Peyer's patch (tissue), 4 donors: ENCODE data around the gene PTPN5. TPM values are rescaled to one million over a fixed set of nuclear protein-coding genes. Genes with fewer than 3 reads are reported as not detected.

Experiments
- DNase-seq, 3 donors: peaks; one replicate each; pipeline ENCODE4 v3.0.0-alpha.2; 2017 to 2019
- H3K27ac ChIP-seq, 4 donors: fragments of 200-600 bp; sonication (generic); one replicate each; pipeline ENCODE4 v1.5.1; 2016 to 2019
- H3K27me3 ChIP-seq, 2 donors: fragments of 200-600 bp; sonication (generic); one replicate each; pipeline ENCODE4 v1.5.1; 2019
- H3K36me3 ChIP-seq, 3 donors: fragments of 200-600 bp; sonication (generic); one replicate each; pipeline ENCODE4 v1.5.1; 2016 to 2019
- H3K4me1 ChIP-seq, 4 donors: fragments of 200-600 bp; sonication (generic); one replicate each; pipeline ENCODE4 v1.5.1; 2016 to 2019
- H3K4me3 ChIP-seq, 4 donors: fragments of 200-600 bp; sonication (generic); 1 replicate in 3 of 4; 2 replicates in 1 of 4; pipeline ENCODE4 v1.5.1; 2016 to 2019; ENCODE audit warnings: mild to moderate bottlenecking in 1 of 4
- H3K9me3 ChIP-seq, 4 donors: fragments of 200-600 bp; sonication (generic); one replicate each; pipeline ENCODE4 v1.5.1; 2016 to 2019; ENCODE audit warnings: mild to moderate bottlenecking in 1 of 4
- POLR2A ChIP-seq, 2 donors: fragments of 450-650 bp; IDR thresholded peaks; one replicate each; pipeline ENCODE4 v1.5.1; 2017; ENCODE audit warnings: antibody characterized with exemption in 2 of 2, mild to moderate bottlenecking in 2 of 2, moderate library complexity in 2 of 2
- total RNA-seq, 4 donors: library from RNA; depleted of rRNA; stranded (reverse); fragments of >200 nt; gene quantifications; one replicate each; pipeline ENCODE4 v1.1.0, GENCODE V29; 2016
- TF ChIP-seq, protein P1 (sequence below), 6 experiments: fragments of 450-650 bp in 4 of 6; fragments of 200-600 bp in 2 of 6; sonication (generic) in 1 of 6; IDR thresholded peaks; one replicate each; pipeline ENCODE4 v1.5.1; 2017 to 2019; ENCODE audit warnings: antibody characterized with exemption in 6 of 6, mild to moderate bottlenecking in 3 of 6, moderate library complexity in 1 of 6

The PTPN5 gene
- total RNA-seq, 4 donors from 2014 or later, result 0.76 to 1.7 TPM; not detected in 2

DNA sequence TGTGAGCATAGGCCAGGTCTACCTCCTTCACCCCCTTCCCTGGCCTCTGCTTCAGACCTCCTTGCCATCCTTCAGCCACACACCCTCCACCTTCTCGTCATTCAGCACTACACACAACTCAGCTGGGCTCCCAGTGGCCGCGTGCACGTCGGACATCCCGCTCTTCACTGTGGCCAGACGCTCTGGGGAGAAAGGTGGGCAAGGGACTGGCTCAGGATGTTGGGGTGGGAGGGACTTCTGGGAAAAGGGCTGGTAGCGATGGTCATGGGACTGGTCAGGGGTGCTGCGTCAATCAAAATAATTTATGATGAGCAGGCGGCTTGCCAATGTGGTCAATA is 77.2 kb downstream of the PTPN5 start:
- Histone ChIP-seq H3K36me3 (no peaks in the 10 kb centered on the region), H3K27ac (no peak overlapping the region), H3K27me3 (no peaks in the 10 kb centered on the region), H3K4me3 (no peak overlapping the region), H3K9me3 (no peaks in the 10 kb centered on the region), H3K4me1 (no peaks in the 10 kb centered on the region)
- no peak for DNase-seq
- no peak for TF ChIP-seq POLR2A (IDR thresholded peaks at IDR 0.05)
- TF ChIP-seq, protein P1, sequence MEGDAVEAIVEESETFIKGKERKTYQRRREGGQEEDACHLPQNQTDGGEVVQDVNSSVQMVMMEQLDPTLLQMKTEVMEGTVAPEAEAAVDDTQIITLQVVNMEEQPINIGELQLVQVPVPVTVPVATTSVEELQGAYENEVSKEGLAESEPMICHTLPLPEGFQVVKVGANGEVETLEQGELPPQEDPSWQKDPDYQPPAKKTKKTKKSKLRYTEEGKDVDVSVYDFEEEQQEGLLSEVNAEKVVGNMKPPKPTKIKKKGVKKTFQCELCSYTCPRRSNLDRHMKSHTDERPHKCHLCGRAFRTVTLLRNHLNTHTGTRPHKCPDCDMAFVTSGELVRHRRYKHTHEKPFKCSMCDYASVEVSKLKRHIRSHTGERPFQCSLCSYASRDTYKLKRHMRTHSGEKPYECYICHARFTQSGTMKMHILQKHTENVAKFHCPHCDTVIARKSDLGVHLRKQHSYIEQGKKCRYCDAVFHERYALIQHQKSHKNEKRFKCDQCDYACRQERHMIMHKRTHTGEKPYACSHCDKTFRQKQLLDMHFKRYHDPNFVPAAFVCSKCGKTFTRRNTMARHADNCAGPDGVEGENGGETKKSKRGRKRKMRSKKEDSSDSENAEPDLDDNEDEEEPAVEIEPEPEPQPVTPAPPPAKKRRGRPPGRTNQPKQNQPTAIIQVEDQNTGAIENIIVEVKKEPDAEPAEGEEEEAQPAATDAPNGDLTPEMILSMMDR (IDR thresholded peaks at IDR 0.05), result no peak

DNA sequence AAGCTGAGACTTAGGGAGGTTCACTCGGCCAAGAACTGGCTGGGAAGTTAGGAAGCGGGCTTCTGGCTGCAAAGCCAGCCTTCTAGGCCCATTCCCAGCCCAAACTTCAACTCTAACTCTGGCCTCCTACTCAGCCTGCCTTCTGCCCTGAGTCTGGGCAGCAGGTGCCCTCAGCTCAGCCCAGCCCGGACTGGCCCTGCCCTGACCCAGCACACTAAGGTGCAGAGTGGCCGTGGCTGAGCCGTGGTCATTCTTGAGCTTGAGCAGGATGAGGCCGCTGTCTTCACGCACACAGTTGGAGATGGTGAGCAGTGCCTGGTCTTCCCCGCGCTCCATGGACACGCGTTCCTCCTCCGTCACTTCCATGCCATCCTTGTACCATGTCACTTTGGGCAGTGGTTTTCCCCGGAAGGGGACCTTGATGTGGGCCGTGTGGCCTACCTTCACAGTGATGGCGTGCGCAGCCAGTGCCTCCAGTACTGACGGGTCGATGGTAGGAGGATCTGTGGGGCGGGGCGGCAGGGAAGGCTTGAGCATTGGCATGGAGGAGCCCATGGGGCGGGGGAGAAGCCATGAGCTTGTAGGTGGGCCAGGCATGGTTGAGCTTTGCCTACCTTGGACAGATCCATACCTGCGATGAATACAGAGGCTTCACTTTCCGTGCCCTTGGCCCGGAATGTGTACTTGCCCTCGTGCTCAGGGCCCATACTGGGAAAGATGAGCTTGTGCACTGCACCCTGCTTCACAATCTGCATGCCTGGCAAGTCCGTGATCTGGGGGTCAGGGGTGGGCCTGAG is 77.8 kb downstream of the PTPN5 start:
- no peak overlapping the region for H3K4me3 ChIP-seq
- TF ChIP-seq POLR2A (IDR thresholded peaks at IDR 0.05), result no peak
- TF ChIP-seq, protein P1 (IDR thresholded peaks at IDR 0.05), result no peak
- no peak overlapping the region for H3K27ac ChIP-seq
- no peak for DNase-seq
- no peaks in the 10 kb centered on the region for H3K36me3 ChIP-seq
- no peaks in the 10 kb centered on the region for H3K4me1 ChIP-seq
- H3K9me3 ChIP-seq, result no peaks in the 10 kb centered on the region
- H3K27me3 ChIP-seq, result no peaks in the 10 kb centered on the region

DNA sequence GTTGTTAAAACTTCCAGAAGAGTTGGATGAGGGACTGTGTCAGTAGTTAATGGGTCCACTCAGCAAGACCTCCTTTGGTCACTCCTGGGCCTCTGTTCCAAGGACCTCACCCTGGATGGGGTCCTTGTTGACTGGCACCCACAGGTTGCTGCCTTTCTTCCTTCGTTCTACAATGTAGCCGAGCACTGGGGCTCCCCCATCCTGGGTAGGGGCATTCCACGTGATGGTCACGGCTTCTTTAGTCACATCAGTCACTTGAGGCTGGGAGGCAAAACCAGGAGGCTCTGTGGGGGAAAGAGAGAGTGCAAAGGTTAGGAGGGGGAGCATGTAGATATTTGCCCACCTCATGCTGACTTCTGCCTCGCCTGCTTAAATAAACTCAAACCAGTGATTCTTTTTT is 81.1 kb downstream of the PTPN5 start:
- no peaks in the 10 kb centered on the region for H3K36me3 ChIP-seq
- H3K27ac ChIP-seq, result no peak overlapping the region
- H3K4me3 ChIP-seq, result no peak overlapping the region
- H3K27me3 ChIP-seq, result no peaks in the 10 kb centered on the region
- no peak for TF ChIP-seq POLR2A (IDR thresholded peaks at IDR 0.05)
- TF ChIP-seq, protein P1 (IDR thresholded peaks at IDR 0.05), result no peak
- H3K9me3 ChIP-seq, result no peaks in the 10 kb centered on the region
- H3K4me1 ChIP-seq, result peaks cover 2 to 11% (median 6%) of the 10 kb centered on the region in 4 donors
- DNase-seq, result no peak

DNA sequence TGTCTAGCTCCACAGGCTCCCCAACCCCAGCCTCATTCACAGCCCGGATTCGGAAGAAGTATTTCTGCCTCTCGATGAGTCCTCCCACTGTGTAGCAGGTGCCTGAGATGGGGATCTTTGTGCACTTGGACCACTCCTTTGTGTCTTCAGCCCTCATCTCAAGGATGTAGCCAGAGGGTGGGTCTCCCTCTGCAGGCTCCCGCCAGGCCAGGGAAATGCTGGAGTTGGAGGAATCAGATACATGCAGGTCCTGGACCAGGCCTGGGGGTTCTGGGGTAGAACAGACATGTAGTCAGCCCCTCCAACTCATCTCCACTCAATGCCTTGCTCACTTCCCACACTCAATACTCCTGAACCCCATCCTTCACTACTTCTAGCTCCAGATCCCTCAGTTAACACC is 82.2 kb downstream of the PTPN5 start:
- no peak for DNase-seq
- H3K27me3 ChIP-seq, result no peaks in the 10 kb centered on the region
- TF ChIP-seq POLR2A (IDR thresholded peaks at IDR 0.05), result no peak
- TF ChIP-seq, protein P1 (IDR thresholded peaks at IDR 0.05), result no peak

DNA sequence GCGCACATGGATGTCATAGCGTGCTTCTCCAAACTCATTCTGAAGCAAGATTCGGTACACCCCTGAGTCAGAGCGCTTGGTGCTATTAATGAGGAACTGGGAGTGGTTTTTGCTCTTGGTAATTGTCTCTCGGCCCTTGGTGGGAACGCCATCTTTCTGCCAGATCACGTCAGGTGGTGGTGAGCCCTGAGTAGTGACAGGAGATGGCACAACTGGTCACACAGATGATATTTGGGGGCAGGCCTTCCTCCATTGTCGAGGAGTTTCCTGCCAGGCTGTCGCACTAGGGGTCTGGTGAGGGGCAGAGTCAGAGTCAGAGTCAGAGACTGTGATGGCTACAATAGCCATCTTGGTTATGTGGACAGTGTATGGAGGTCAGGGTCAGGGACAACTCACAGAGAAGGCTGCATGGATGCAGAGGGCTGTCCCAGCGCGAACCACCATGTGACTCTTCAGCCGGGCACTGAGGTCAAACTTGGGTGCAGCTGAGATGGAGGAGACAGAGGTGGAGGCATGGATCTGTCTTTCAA is 83.7 kb downstream of the PTPN5 start:
- no peaks in the 10 kb centered on the region for H3K9me3 ChIP-seq
- no peaks in the 10 kb centered on the region for H3K27me3 ChIP-seq
- no peak for TF ChIP-seq POLR2A (IDR thresholded peaks at IDR 0.05)
- TF ChIP-seq, protein P1 (IDR thresholded peaks at IDR 0.05), result no peak
- H3K4me1 ChIP-seq, result peaks cover 3 to 19% (median 7%) of the 10 kb centered on the region in 4 donors
- no peaks in the 10 kb centered on the region for H3K36me3 ChIP-seq
- H3K27ac ChIP-seq, result no peak overlapping the region
- no peak for DNase-seq
- H3K4me3 ChIP-seq, result no peak overlapping the region

More for the DNA sequence above, 82.2 kb downstream of the PTPN5 start:
- H3K4me3 ChIP-seq, result no peak overlapping the region
- H3K4me1 ChIP-seq, result peaks cover 3 to 19% (median 7%) of the 10 kb centered on the region in 4 donors
- H3K27ac ChIP-seq, result no peak overlapping the region
- no peaks in the 10 kb centered on the region for H3K36me3 ChIP-seq
- no peaks in the 10 kb centered on the region for H3K9me3 ChIP-seq
